Gastroesophageal sphincter (tissue), 3 donors: Measurements from ENCODE around the gene VPS41.

Source experiments
- EP300 ChIP-seq: sonication (generic); formaldehyde crosslinking; IDR thresholded peaks from one replicate; pipeline ENCODE4 v1.6.1; 2017; ENCODE audit warnings: antibody characterized with exemption, mild to moderate bottlenecking
- POLR2A ChIP-seq, 2 donors: fragments of 450-650 bp; IDR thresholded peaks; one replicate each; pipeline ENCODE4 v1.6.1; 2017; ENCODE audit warnings: antibody characterized with exemption in 2 of 2, mild to moderate bottlenecking in 2 of 2, moderate library complexity in 1 of 2
- TF ChIP-seq, protein P1 (sequence below), 4 experiments: fragments of 200-600 bp in 2 of 4; fragments of 450-650 bp in 2 of 4; sonication (generic) in 1 of 4; IDR thresholded peaks; one replicate each; pipeline ENCODE4 v1.5.1; 2017 to 2019; ENCODE audit warnings: antibody characterized with exemption in 4 of 4, mild to moderate bottlenecking in 2 of 4, moderate library complexity in 2 of 4

DNA sequence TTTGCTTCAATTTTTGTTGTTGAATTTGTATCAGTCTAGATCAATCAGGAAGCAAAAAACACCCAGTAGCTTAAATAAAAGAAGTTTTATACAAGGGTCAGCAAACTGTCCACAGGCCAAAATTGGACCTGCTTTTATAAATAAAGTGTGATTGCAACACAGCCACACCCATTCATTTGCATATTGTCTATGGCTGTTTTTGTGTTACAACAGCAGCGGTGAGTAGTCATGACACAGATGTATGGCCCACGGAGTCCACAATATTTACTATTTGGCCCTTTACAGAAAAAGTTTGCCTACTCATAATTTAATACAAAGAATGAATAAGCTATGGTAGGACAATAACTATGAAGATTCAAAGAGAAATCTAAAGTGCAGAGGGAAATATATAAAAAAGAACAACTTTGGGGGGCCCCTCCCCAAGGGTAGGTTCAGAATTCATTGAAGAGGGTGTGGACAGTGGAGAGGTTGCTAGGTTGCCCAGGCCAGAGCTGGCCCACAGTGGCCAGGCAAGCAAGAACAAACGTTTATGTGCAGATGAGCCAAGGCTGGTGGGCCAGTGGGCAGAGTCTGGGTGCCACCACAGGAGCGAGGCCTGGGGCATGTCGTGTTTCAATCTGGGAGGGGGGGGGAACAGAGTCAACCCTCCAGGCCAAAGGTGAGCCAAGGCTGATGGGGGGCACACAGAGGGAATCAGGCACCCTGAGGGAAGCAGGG is 230.9 kb downstream of the VPS41 start:
- TF ChIP-seq, protein P1, sequence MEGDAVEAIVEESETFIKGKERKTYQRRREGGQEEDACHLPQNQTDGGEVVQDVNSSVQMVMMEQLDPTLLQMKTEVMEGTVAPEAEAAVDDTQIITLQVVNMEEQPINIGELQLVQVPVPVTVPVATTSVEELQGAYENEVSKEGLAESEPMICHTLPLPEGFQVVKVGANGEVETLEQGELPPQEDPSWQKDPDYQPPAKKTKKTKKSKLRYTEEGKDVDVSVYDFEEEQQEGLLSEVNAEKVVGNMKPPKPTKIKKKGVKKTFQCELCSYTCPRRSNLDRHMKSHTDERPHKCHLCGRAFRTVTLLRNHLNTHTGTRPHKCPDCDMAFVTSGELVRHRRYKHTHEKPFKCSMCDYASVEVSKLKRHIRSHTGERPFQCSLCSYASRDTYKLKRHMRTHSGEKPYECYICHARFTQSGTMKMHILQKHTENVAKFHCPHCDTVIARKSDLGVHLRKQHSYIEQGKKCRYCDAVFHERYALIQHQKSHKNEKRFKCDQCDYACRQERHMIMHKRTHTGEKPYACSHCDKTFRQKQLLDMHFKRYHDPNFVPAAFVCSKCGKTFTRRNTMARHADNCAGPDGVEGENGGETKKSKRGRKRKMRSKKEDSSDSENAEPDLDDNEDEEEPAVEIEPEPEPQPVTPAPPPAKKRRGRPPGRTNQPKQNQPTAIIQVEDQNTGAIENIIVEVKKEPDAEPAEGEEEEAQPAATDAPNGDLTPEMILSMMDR (IDR thresholded peaks at IDR 0.05): no peak
- TF ChIP-seq POLR2A (IDR thresholded peaks at IDR 0.05): no peak
- no peak for TF ChIP-seq EP300
